T-helper 2 cell (primary cell): ENCODE measurements around the gene MPZ.
"Not testable (repeated sequence)": the region's sequence is repeated elsewhere in the genome, so short reads cannot be mapped to it uniquely, and the experiment has no call there.

Source experiments
- DNase-seq, 5 experiments: peaks; one replicate each; pipeline versions ENCODE4 v3.0.0 to v3.0.0-alpha.2; 2012 to 2022

MPZ gene

GRCh38 chr1:161299347-161299746 lies 10.4 kb downstream of the MPZ start:
- no peak for DNase-seq

- no peak for DNase-seq
Observed at GRCh38 chr1:161298116-161298515, 11.7 kb downstream of the MPZ start.

- DNase-seq = no peak
Observed at GRCh38 chr1:161297415-161297814, 12.4 kb downstream of the MPZ start.

GRCh38 chr1:161290779-161291178 lies 19.0 kb downstream of the MPZ start:
- no peak for DNase-seq

- no peak for DNase-seq
Observed at GRCh38 chr1:161287482-161288054, 22.2 kb downstream of the MPZ start.

- DNase-seq = no peak
Observed at GRCh38 chr1:161285521-161285920, 24.2 kb downstream of the MPZ start.

GRCh38 chr1:161285113-161285512 lies 24.7 kb downstream of the MPZ start:
- no peak for DNase-seq

- DNase-seq = no peak
Observed at GRCh38 chr1:161282991-161283390, 26.8 kb downstream of the MPZ start.

GRCh38 chr1:161274874-161275273 lies 34.9 kb downstream of the MPZ start:
- no peak for DNase-seq

- no peak for DNase-seq
Observed at GRCh38 chr1:161273402-161273801, 36.4 kb downstream of the MPZ start.

GRCh38 chr1:161267321-161267720 lies 42.4 kb downstream of the MPZ start:
- no peak for DNase-seq

- DNase-seq = no peak
Observed at GRCh38 chr1:161266836-161267235, 42.9 kb downstream of the MPZ start.

GRCh38 chr1:161266202-161266601 lies 43.6 kb downstream of the MPZ start:
- DNase-seq = no peak

GRCh38 chr1:161265305-161265704 lies 44.5 kb downstream of the MPZ start:
- no peak for DNase-seq

- DNase-seq = no peak
Observed at GRCh38 chr1:161261261-161262235, 48.2 kb downstream of the MPZ start.

- no peak for DNase-seq
Observed at GRCh38 chr1:161260376-161261260, 49.1 kb downstream of the MPZ start.

- DNase-seq = no peak
Observed at GRCh38 chr1:161259765-161260164, 50.0 kb downstream of the MPZ start.

GRCh38 chr1:161259345-161259702 lies 50.4 kb downstream of the MPZ start:
- no peak for DNase-seq

- peak in 4 of 5 experiments; percentile 5 to 41 (median 9) for DNase-seq
Observed at GRCh38 chr1:161258439-161259344, 51.1 kb downstream of the MPZ start, which contains the start of gene PCP4L1. Gene PCP4L1 (plus strand): TSS chr1:161258745. CDS start chr1:161258975, 230 bp downstream.

GRCh38 chr1:161257109-161257508 lies 52.7 kb downstream of the MPZ start:
- not testable (repeated sequence) for DNase-seq

- DNase-seq = not testable (repeated sequence)
Observed at GRCh38 chr1:161255955-161256520, 53.7 kb downstream of the MPZ start.

- DNase-seq = not testable (repeated sequence)
Observed at GRCh38 chr1:161255302-161255701, 54.5 kb downstream of the MPZ start.
